H1 (cell line): Measurements from ENCODE around the gene CCDC184. TPM values are rescaled to one million over a fixed set of nuclear protein-coding genes. Genes with fewer than 3 reads are reported as not detected.

Source experiments
- BCL11A ChIP-seq, 2 experiments: IDR thresholded peaks; one replicate each; pipeline ENCODE4 v1.6.1; 2011; ENCODE audit warnings: low read depth in 2 of 2, low read length in 2 of 2, mild to moderate bottlenecking in 2 of 2
- CHD7 ChIP-seq: fragments of 300-600 bp; sonication (generic); IDR thresholded peaks from 2 replicates; pipeline ENCODE4 v1.7.1; 2012; ENCODE audit warnings: low read length, moderate library complexity, mild to moderate bottlenecking, inconsistent platforms; ENCODE audit not compliant: insufficient replicate concordance
- CREB1 ChIP-seq: IDR thresholded peaks from 2 replicates; pipeline ENCODE4 v1.6.1; 2012; ENCODE audit warnings: inconsistent platforms
- GTF2F1 ChIP-seq: IDR thresholded peaks from 2 replicates; pipeline ENCODE4 v1.6.1; 2012; ENCODE audit warnings: low read depth, low read length, improper control_type of control experiment, borderline replicate concordance
- HDAC2 ChIP-seq, 2 experiments: fragments of 300-600 bp in 1 of 2; sonication (generic) in 1 of 2; IDR thresholded peaks; 2 replicates each; pipeline ENCODE4 v1.6.1; 2011 to 2012; ENCODE audit warnings: low read depth in 2 of 2, low read length in 2 of 2, mild to moderate bottlenecking in 2 of 2, moderate library complexity in 2 of 2, borderline replicate concordance in 1 of 2, inconsistent platforms in 1 of 2
- KDM1A ChIP-seq: fragments of 200-600, 300-600 bp; sonication (generic); IDR thresholded peaks from 2 replicates; pipeline ENCODE4 v1.7.1; 2016; ENCODE audit warnings: mild to moderate bottlenecking, low read length, borderline replicate concordance
- SAP30 ChIP-seq: fragments of 300-600 bp; sonication (generic); IDR thresholded peaks from 2 replicates; pipeline ENCODE4 v1.7.1; 2012; ENCODE audit warnings: low read length, moderate library complexity, mild to moderate bottlenecking, inconsistent platforms; ENCODE audit not compliant: insufficient read depth, insufficient replicate concordance
- SIX5 ChIP-seq: IDR thresholded peaks from 2 replicates; pipeline ENCODE4 v1.6.1; 2011; ENCODE audit warnings: mild to moderate bottlenecking, low read depth, low read length
- SRF ChIP-seq: IDR thresholded peaks from 2 replicates; pipeline ENCODE4 v1.6.1; 2011; ENCODE audit warnings: mild to moderate bottlenecking, low read depth, low read length, moderate library complexity
- TAF7 ChIP-seq: optimal IDR thresholded peaks from 2 replicates; pipeline ENCODE3; 2011; ENCODE audit warnings: low read depth, mild to moderate bottlenecking, inconsistent platforms, low read length, moderate library complexity, borderline replicate concordance
- polyA plus RNA-seq, 7 experiments: library from polyadenylated mRNA; depleted of rRNA in 3 of 7; stranded (reverse) in 5 of 7; unstranded in 2 of 7; fragments of >200 nt in 5 of 7; fragments of 200-250 nt in 2 of 7; gene quantifications; 1 replicate in 5 of 7; 2 replicates in 1 of 7; 4 replicates in 1 of 7; pipeline versions ENCODE4 v1.2.1 to v1.2.3, GENCODE V29; 2011 to 2013; ENCODE audit warnings: missing spikeins in 2 of 7, mixed read lengths in 2 of 7
- total RNA-seq: library from RNA; stranded (reverse); fragmentation: NEBNext Ultra II Directional; extraction: Animal tissue kit (Norgen Biotek cat#: 25700); gene quantifications from 2 replicates; pipeline ENCODE4 v1.2.1, GENCODE V29; 2021

The CCDC184 gene
- total and polyA plus RNA-seq, 2 of the 8 experiments (the other 6 are each of a cell fraction or from before 2014, with no cell fraction given) = 2.2 to 3.0 TPM

GRCh38 chr12:48197971-48198671 lies 14.7 kb downstream of the CCDC184 start (continued):
- TF ChIP-seq SAP30 = no peak
- TF ChIP-seq BCL11A (IDR thresholded peaks at IDR 0.05; ENCODE audit: low read depth in 2 of 2, low read length in 2 of 2) = no peak
- TF ChIP-seq SRF = 0 out of 2 replicates have a peak, but pooled peaks have one; percentile 1
- peak; percentile 86 for TF ChIP-seq CREB1
- TF ChIP-seq GTF2F1 = no peak
- TF ChIP-seq TAF7 = peak; percentile 72
- no peak for TF ChIP-seq HDAC2 (IDR thresholded peaks at IDR 0.05; ENCODE audit: borderline replicate concordance in 1 of 2, low read depth in 2 of 2, low read length in 2 of 2)
- no peak; the same call in 1 of the 2 replicates for TF ChIP-seq KDM1A
- no peak for TF ChIP-seq CHD7
- no peak for TF ChIP-seq SIX5
